Spleen (tissue), 11 donors: ENCODE results near the gene LRRC38. TPM values are rescaled to one million over a fixed set of nuclear protein-coding genes. Genes with fewer than 3 reads are reported as not detected.

ENCODE experiments used
- DNase-seq: peaks from one replicate; pipeline ENCODE4 v3.0.0-alpha.2; 2020
- H3K27ac ChIP-seq, 8 donors: fragments of 200-600 bp; sonication (generic) in 7 of 8; 1 replicate in 4 of 8; 2 replicates in 4 of 8; pipeline versions ENCODE4 v1.5.0 to v1.8.0; 2016 to 2021; ENCODE audit warnings: inconsistent platforms in 4 of 8, mild to moderate bottlenecking in 4 of 8, moderate library complexity in 1 of 8
- H3K27me3 ChIP-seq, 7 donors: fragments of 200-600 bp; sonication (generic) in 6 of 7; replicated peaks in 1 of 7; 1 replicate in 4 of 7; 2 replicates in 3 of 7; pipeline versions ENCODE4 v1.5.0 to v1.8.0; 2016 to 2021; ENCODE audit warnings: inconsistent platforms in 3 of 7, mild to moderate bottlenecking in 1 of 7
- H3K36me3 ChIP-seq, 6 donors: fragments of 200-600 bp; sonication (generic) in 5 of 6; 1 replicate in 4 of 6; 2 replicates in 2 of 6; pipeline versions ENCODE4 v1.5.0 to v1.8.0; 2016 to 2021; ENCODE audit warnings: inconsistent platforms in 2 of 6
- H3K4me1 ChIP-seq, 6 donors: fragments of 200-600 bp; sonication (generic) in 5 of 6; 1 replicate in 3 of 6; 2 replicates in 3 of 6; pipeline versions ENCODE4 v1.5.0 to v1.8.0; 2016 to 2021; ENCODE audit warnings: inconsistent platforms in 3 of 6
- H3K4me3 ChIP-seq, 8 donors: fragments of 200-600 bp; sonication (generic) in 7 of 8; 1 replicate in 4 of 8; 2 replicates in 4 of 8; pipeline versions ENCODE4 v1.5.0 to v1.8.0; 2016 to 2021; ENCODE audit warnings: inconsistent platforms in 4 of 8, mild to moderate bottlenecking in 4 of 8, moderate library complexity in 2 of 8
- H3K9me3 ChIP-seq, 8 donors: fragments of 200-600 bp; sonication (generic) in 7 of 8; 1 replicate in 4 of 8; 2 replicates in 4 of 8; pipeline versions ENCODE4 v1.5.0 to v1.8.0; 2016 to 2021; ENCODE audit warnings: inconsistent platforms in 4 of 8
- POLR2A ChIP-seq, 3 donors: fragments of 450-650 bp; IDR thresholded peaks; one replicate each; pipeline ENCODE4 v1.5.1; 2017; ENCODE audit warnings: antibody characterized with exemption in 3 of 3, mild to moderate bottlenecking in 1 of 3
- POLR2AphosphoS5 ChIP-seq, 3 donors: sonication (generic); formaldehyde crosslinking; IDR thresholded peaks; one replicate each; pipeline ENCODE4 v1.5.1; 2017; ENCODE audit warnings: antibody characterized with exemption in 3 of 3
- WGBS, 5 donors: extraction: QIAGEN DNeasy Blood & Tissue Kit in 3 of 5; methylation state at CpG; one replicate each; pipeline versions ENCODE4 v1.1.5 to v1.1.7; 2013 to 2018; 5-methylcytosine and 5-hydroxymethylcytosine counted together
- intact Hi-C: fragments of 100-400 bp; cut with DNase I; formaldehyde crosslinking; loops from one replicate; pipeline ENCODE4 v1.15.0; 2023; ENCODE audit warnings: low total_unique reads
- polyA plus RNA-seq, 3 donors: library from polyadenylated mRNA; stranded (reverse); fragments of 200-250 nt; gene quantifications; one replicate each; pipeline ENCODE4 v1.2.1, GENCODE V29; 2013
- total RNA-seq, 7 donors: library from RNA; depleted of rRNA in 3 of 7; stranded (reverse); fragments of >200 nt in 3 of 7; fragmentation: NEBNext Ultra II Directional in 4 of 7; extraction: Animal tissue kit (Norgen Biotek cat#: 25700) in 4 of 7; gene quantifications; one replicate each; pipeline versions ENCODE4 v1.1.0 to v1.2.1, GENCODE V29; 2016 to 2021
- TF ChIP-seq, protein P1 (sequence below), 11 experiments: fragments of 200-600 bp in 7 of 11; fragments of 450-650 bp in 4 of 11; sonication (generic) in 4 of 11; IDR thresholded peaks in 8 of 11; conservative IDR thresholded peaks in 3 of 11; 1 replicate in 7 of 11; 2 replicates in 4 of 11; pipeline versions ENCODE4 v1.4.0 to v1.8.0; 2016 to 2021; ENCODE audit warnings: antibody characterized with exemption in 11 of 11, inconsistent platforms in 4 of 11, mild to moderate bottlenecking in 1 of 11
- donor health status: healthy with polysubstance abuse.
- donor health status: DM: no; HTN: no; CAD: no; lungs with moderate emphysema.
- donor health status: DM: no; HTN: no; CAD: no.
- donor health status: Bipolar disorder and iron deficiency.
- donor health status: healthy.
- donor health status: DM: no; HTN: no; CAD: no.
- donor health status: DM: yes; HTN: yes; CAD: no.

LRRC38 gene
- total and polyA plus RNA-seq, 10 donors: 0.03 to 0.28 TPM; not detected in 8

DNA sequence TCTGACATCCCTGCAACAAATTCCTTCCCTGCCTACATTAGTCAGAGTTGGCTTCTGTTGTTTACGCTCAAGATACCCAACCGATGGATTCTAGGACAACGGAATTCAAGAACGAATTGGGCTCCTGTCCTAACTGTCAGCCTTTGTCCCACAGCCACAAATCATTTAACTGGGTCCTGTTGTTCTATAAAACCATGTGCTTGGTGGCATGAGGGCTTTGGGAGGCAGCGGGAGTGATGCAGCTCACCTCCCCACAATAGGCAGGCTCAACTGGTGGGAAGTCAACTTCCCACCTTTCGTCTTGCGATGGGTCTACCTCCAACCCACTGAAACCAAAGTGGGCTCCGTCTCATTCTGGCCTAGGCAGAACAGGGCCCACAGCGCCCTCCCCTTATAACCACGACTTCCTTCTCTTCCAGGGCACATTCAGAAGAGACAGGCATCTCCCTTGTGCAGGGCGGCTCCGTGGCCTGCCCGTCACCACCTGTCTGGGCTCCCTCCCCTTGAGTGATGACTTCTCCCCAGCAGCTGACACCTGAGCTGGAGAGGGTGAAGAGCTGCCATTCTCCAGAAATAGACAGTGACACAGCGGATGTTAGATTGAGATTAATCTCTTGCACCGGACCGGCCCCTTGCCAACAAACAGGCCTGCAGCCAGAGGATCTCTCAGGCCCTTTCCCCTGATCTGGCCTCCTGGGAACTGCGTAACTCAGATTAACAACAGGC lies 26.5 kb downstream of the LRRC38 start:
- no peak overlapping the region for H3K27ac ChIP-seq
- H3K27me3 ChIP-seq: peaks cover 0 to 50% (median 0%) of the 10 kb centered on the region in 7 donors
- H3K36me3 ChIP-seq: no peaks in the 10 kb centered on the region
- no peaks in the 10 kb centered on the region for H3K9me3 ChIP-seq
- no peak for DNase-seq
- H3K4me3 ChIP-seq: no peak overlapping the region
- no peaks in the 10 kb centered on the region for H3K4me1 ChIP-seq
- WGBS, 5 donors: 38 to 51% (median 43%) methylated on average over 17 of the region's 17 CpGs
- intact Hi-C loops: no loop called here
- TF ChIP-seq POLR2A (IDR thresholded peaks at IDR 0.05): no peak
- TF ChIP-seq POLR2AphosphoS5 (IDR thresholded peaks at IDR 0.05): no peak
- TF ChIP-seq, protein P1, sequence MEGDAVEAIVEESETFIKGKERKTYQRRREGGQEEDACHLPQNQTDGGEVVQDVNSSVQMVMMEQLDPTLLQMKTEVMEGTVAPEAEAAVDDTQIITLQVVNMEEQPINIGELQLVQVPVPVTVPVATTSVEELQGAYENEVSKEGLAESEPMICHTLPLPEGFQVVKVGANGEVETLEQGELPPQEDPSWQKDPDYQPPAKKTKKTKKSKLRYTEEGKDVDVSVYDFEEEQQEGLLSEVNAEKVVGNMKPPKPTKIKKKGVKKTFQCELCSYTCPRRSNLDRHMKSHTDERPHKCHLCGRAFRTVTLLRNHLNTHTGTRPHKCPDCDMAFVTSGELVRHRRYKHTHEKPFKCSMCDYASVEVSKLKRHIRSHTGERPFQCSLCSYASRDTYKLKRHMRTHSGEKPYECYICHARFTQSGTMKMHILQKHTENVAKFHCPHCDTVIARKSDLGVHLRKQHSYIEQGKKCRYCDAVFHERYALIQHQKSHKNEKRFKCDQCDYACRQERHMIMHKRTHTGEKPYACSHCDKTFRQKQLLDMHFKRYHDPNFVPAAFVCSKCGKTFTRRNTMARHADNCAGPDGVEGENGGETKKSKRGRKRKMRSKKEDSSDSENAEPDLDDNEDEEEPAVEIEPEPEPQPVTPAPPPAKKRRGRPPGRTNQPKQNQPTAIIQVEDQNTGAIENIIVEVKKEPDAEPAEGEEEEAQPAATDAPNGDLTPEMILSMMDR (IDR thresholded peaks at IDR 0.05 in 8 of 11, conservative IDR thresholded peaks at IDR 0.05 in 3 of 11): no peak

DNA sequence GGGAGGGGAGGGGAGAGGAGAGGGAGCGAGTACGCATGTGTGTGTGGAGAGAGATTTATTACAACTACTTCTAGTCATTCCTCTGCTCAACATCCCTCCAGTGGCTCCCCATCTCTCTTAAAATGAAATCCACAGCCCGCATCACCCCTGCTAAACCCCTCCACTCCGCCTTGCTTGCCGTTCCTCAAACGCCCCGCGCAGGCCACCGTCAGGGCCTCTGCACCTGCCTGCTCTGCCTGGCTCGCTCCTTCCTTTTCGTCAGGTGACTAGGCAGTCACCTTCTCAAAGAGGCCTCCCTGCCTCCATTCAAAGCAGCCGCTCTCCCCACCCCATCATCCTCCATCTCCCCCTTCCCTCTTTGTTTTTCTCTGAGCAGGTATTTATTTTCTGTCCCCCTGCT lies 29.9 kb downstream of the LRRC38 start:
- no peaks in the 10 kb centered on the region for H3K36me3 ChIP-seq
- intact Hi-C loops: no loop called here
- TF ChIP-seq, protein P1 (IDR thresholded peaks at IDR 0.05 in 8 of 11, conservative IDR thresholded peaks at IDR 0.05 in 3 of 11): no peak
- TF ChIP-seq POLR2A (IDR thresholded peaks at IDR 0.05) (no peak), POLR2AphosphoS5 (IDR thresholded peaks at IDR 0.05) (no peak)

DNA sequence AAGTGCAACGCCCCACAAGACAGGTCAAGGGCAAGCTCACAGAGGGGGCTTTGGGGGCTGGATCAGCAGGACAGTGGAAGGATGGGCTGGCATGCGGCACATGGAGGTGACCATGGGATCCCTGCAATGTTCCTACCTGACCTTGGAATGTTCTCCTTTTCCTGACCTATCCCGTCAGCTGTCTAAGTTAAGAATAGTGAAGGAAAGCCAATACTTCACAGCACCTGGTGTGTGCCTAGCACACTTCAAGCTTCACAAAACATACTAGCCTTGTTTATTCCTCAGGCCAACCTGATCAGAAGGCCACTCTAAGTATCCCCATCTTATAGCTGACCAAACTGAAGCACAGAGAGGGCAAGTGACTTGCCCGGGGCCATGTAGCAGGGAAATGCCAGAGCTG lies 31.2 kb downstream of the LRRC38 start:
- H3K36me3 ChIP-seq: no peaks in the 10 kb centered on the region
- peaks cover 0 to 19% (median 0%) of the 10 kb centered on the region in 7 donors for H3K27me3 ChIP-seq
- H3K9me3 ChIP-seq: peaks cover 0 to 10% (median 4%) of the 10 kb centered on the region in 8 donors
- H3K4me3 ChIP-seq: no peak overlapping the region
- intact Hi-C loops: no loop called here
- no peaks in the 10 kb centered on the region for H3K4me1 ChIP-seq
- TF ChIP-seq POLR2AphosphoS5 (IDR thresholded peaks at IDR 0.05): no peak
- TF ChIP-seq, protein P1 (IDR thresholded peaks at IDR 0.05 in 8 of 11, conservative IDR thresholded peaks at IDR 0.05 in 3 of 11): no peak
- TF ChIP-seq POLR2A (IDR thresholded peaks at IDR 0.05): no peak
- no peak for DNase-seq
- 57 to 81% (median 60%) methylated on average over 4 of the region's 4 CpGs for WGBS, 5 donors
- no peak overlapping the region for H3K27ac ChIP-seq

More for the DNA sequence above, 29.9 kb downstream of the LRRC38 start:
- no peak overlapping the region for H3K27ac ChIP-seq
- no peaks in the 10 kb centered on the region for H3K4me1 ChIP-seq
- H3K27me3 ChIP-seq: peaks cover 0 to 23% (median 0%) of the 10 kb centered on the region in 7 donors
- H3K4me3 ChIP-seq: no peak overlapping the region
- no peaks in the 10 kb centered on the region for H3K9me3 ChIP-seq
- WGBS, 5 donors: 80 to 87% (median 86%) methylated on average over 11 to 12 of the region's 12 CpGs
- no peak for DNase-seq

DNA sequence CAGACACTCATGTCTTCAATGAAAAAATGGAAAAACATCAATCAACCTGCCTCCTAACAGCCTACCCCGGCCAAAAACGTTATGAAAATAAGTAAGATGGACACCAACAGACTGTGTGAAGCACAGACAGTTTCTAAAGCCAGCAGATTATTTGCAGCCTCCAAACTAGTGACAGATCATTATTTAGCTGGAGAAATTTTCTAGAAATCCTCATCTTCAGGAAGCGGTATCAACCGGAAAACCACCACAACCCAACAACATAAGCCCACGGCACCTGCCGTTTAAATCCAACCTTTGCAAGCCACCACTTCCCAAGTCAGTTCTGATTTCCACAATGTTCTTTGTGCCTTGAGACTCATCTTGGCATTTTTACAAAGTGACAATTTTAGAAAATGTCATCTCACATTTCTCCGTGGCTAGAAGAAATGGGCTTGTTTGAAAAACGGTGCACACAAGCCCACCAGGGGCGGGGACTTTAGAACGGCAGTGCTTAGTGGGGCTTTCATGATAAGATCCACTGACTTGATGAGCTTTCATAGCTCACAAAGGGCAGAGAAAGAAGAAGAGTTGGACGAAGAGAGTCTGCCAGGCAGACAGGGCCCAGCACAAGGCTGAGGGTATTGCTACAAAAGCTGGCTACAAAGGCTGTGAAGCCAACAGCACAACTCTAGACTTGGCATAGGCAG lies 34.5 kb downstream of the LRRC38 start:
- 56 to 67% (median 62%) methylated on average over 11 of the region's 11 CpGs for WGBS, 5 donors
- H3K9me3 ChIP-seq: peaks cover 0 to 31% (median 18%) of the 10 kb centered on the region in 8 donors
- no peak overlapping the region for H3K4me3 ChIP-seq
- no peaks in the 10 kb centered on the region for H3K4me1 ChIP-seq
- TF ChIP-seq POLR2A (IDR thresholded peaks at IDR 0.05): no peak
- no peak for DNase-seq
- H3K36me3 ChIP-seq: no peaks in the 10 kb centered on the region
- no peak overlapping the region for H3K27ac ChIP-seq
- intact Hi-C loops: no loop called here
- peaks cover 0 to 20% (median 0%) of the 10 kb centered on the region in 7 donors for H3K27me3 ChIP-seq
